Activated CD8-positive, alpha-beta memory T cell treated with anti-CD3 and anti-CD28 coated beads for 36 hours (primary cell): ENCODE results near the gene RNF146. TPM values are rescaled to one million over a fixed set of nuclear protein-coding genes. Genes with fewer than 3 reads are reported as not detected.
"Not testable (repeated sequence)": the region's sequence is repeated elsewhere in the genome, so short reads cannot be mapped to it uniquely, and the experiment has no call there.

Experiments used
- CTCF ChIA-PET: fragments of 350-600 bp; sonication (Branson Sonifier 250); formaldehyde crosslinking; loops from one replicate; lab custom pipeline; 2021; ENCODE audit warnings: antibody characterized with exemption; lab: Charles Lee
- POLR2A ChIA-PET: fragments of 350-600 bp; sonication (Branson Sonifier 250); formaldehyde crosslinking; loops from one replicate; lab custom pipeline; 2021; ENCODE audit warnings: antibody characterized with exemption; lab: Charles Lee
- total RNA-seq, 2 experiments: library from RNA; stranded (reverse); gene quantifications; one replicate each; pipeline ENCODE4 v1.2.3, GENCODE V29; 2021

Gene RNF146
- total RNA-seq, 2 experiments from 2014 or later, result 18.7 to 19.4 TPM

DNA sequence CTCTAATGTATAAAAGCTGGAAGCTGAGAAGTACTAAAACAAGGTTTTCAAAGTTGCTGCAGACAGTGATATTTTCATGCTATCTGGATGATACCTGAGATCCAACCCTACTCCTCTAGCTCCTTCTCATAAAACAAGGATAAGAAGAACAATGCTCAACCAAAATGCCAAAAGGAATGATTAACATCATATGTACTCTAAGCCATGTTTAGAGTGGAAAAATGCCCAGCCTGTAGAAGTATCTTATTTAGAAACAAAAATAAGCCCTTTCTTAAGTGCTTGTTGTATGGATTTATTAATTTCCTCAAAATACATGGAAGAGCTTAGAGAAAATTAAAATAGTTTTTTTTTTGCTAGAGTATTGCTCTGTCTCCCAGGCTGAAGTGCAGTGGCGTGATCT is 53.0 kb downstream of the RNF146 start:
- POLR2A ChIA-PET, result no interaction called here
- CTCF ChIA-PET, result no interaction called here

DNA sequence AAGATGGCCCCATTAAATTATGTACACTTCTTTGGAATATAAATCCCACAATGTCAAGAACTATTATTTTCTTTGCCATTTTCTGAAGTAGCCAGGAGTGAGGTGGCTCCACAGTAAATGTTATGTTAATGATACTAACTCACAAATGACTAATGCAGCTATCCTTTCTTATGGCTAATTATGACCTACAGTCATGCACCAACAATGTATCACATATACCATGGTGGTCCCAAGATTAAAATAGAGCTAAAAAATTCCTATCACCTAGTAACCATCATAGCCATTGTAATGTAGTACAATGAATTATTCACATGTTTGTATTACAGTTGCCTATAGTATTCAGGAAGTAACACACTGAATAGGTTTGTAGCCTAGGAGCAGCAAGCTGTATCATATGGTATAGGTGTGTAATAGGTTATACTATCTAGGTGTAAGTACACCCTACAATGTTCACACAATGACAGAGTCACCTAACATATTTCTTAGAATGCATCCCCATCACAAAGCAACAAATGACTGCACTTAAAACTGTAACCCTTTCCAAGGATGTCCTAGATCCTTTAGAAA is 61.5 kb downstream of the RNF146 start:
- CTCF ChIA-PET, result no interaction called here
- POLR2A ChIA-PET, result no interaction called here

DNA sequence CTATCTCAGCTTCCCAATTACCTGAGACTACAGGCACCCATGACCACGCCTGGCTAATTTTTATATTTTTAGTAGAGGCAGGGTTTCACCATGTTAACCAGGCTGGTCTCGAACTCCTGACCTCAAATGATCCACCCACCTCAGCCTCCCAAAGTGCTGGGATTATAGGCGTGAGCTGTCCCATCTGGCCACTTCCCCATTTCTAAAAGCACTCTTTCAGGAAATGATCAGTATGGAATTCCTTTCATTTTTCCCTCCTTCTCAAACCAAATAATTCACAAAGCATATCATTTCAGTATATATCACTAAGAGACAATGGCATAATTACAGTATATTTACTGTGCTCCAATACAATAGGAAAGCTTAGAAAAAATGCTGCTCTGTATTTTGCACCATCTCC is 64.6 kb downstream of the RNF146 start:
- CTCF ChIA-PET, POLR2A ChIA-PET: not testable (repeated sequence)

DNA sequence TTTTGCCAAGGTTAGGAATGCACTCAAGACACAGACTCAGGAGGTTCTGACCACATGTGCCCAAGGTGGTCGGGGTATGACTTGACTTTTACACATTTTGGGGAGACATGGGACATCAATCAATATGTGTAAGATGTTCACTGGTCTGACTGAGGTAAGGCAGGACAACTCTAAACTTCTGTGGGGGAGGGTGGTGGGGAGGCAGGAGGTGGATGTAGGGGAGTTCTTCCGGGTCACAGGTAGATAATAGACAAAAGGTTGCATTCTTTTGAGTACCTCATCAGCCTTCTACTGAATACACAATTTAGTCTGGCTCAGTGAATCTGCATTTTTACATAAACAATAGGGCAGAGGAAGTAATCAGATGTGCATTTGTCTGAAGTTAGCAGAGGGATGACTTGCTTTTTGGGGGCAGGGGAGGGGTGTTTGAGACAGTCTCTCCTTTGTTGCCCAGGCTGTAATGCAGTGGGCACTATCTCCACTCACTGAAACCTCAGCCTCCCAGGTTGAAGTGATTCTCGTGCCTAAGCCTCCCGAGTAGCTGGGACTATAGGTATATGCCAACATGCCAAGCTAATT is 65.8 kb downstream of the RNF146 start:
- CTCF ChIA-PET, result interaction anchor here (2.0 kb wide), 1 partner anchor 10 kb away, joined by 6 read pairs; no protein-coding TSS in a partner anchor
- POLR2A ChIA-PET, result no interaction called here

Other genes with a start within 250 kb of the RNF146 start
- gene RSPO3, start 148.2 kb upstream of the RNF146 start, total RNA-seq, result not detected
- gene ECHDC1, start 76.7 kb downstream of the RNF146 start, total RNA-seq, result 10 to 100 TPM; 69.5 to 72.9 TPM
- 10 to 100 TPM; 10.7 to 10.8 TPM for gene KIAA0408, start 192.5 kb downstream of the RNF146 start, total RNA-seq